Measurements from ENCODE around the gene SCUBE2. TPM values are rescaled to one million over a fixed set of nuclear protein-coding genes. Genes with fewer than 3 reads are reported as not detected.

SCUBE2 gene
- total RNA-seq, 1 donor from 2014 or later = not detected

DNA sequence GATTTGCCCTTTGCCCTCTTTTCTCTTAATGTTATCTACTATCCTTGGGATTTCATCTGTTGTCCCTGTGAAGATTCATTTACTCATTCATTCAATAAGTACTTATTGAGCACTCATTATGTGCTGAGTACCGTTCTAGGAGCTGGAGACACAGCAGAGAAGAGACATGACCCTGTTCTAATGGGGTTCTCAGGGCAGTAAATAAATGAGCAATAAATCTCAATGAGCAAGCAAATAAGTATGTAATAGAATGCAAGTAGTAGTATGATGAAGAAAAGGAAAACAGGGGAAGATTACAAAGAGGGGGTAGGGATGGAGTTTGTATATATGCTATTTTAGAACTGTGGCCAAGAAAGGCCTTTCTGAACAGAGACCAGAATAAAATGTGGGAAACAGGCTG lies 53.4 kb downstream of the SCUBE2 start:
- H3K36me3 Mint-ChIP-seq (ENCODE audit: low read depth) = no peaks in the 10 kb centered on the region
- no peak overlapping the region for H3K27ac Mint-ChIP-seq
- DNase-seq = no peak

DNA sequence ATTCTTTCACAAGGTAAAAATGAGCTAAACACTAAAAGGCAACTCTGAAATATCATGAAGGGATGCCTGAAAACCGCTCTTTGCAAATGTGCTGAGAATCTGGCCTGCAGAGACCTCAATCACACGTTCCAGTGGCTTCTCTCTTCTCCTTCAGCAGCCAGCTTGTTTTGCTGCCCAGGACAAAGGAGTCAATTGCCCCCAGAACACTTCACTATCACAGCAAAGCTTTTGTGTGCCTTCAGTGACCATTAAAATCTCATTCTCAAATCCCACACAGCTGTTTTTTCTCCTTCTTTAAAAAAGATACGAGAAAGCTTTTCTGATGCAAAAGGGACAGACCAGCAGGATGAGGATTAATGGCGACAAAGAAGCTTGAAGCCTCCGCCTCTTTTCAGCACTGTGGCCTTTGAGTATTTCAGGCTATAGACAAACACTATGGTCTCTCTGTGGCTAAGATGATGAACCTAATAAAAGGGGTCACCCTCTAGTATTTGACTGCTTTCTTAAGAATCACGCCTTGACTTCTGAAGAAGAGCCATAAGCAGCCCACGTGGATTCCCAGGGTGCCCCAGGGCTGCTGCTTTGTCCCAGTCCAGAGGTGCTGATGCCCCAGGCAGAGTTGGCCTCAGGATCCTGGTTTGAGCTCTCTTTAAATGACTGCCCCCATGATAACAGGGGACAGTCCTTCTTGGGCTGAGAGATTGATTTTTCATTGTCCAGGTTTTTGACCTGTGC lies 54.2 kb downstream of the SCUBE2 start:
- H3K9me3 Mint-ChIP-seq = no peaks in the 10 kb centered on the region
- no peak overlapping the region for H3K4me3 Mint-ChIP-seq
- H3K27ac Mint-ChIP-seq = no peak overlapping the region
- H3K4me1 Mint-ChIP-seq = no peaks in the 10 kb centered on the region
- peaks cover 18% of the 10 kb centered on the region for H3K27me3 Mint-ChIP-seq
- DNase-seq = no peak
- no peaks in the 10 kb centered on the region for H3K36me3 Mint-ChIP-seq (ENCODE audit: low read depth)
- intact Hi-C loops (cut with micrococcal nuclease) = no loop called here

More for the DNA sequence above, 53.4 kb downstream of the SCUBE2 start:
- no peaks in the 10 kb centered on the region for H3K9me3 Mint-ChIP-seq
- no peaks in the 10 kb centered on the region for H3K4me1 Mint-ChIP-seq
- H3K27me3 Mint-ChIP-seq = peaks cover 17% of the 10 kb centered on the region
- H3K4me3 Mint-ChIP-seq = no peak overlapping the region
- intact Hi-C loops (cut with micrococcal nuclease) = no loop called here

DNA sequence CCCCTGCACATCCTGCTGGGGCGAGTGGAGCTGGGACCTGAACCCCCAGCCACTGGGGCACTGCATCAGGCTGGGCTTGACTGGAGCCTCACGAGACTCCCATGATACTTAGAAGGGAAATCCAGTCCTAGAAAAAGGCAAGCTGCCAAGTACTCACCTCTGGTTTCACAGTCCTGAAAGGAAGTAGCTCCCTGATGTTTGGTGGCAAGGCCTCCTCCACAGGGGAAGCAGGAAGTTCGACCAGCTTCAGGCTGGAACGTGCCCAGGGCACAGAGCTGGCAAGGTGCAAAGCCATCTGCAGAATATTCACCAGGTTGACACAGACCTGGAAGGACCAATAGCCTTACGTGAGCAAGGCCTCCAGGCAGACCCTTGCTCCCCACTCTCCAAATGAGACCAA lies 60.8 kb downstream of the SCUBE2 start:
- H3K27ac Mint-ChIP-seq = no peak overlapping the region
- intact Hi-C loops (cut with micrococcal nuclease) = no loop called here
- peaks cover 10% of the 10 kb centered on the region for H3K27me3 Mint-ChIP-seq
- DNase-seq = no peak
- no peaks in the 10 kb centered on the region for H3K36me3 Mint-ChIP-seq (ENCODE audit: low read depth)
- no peaks in the 10 kb centered on the region for H3K9me3 Mint-ChIP-seq
- no peak overlapping the region for H3K4me3 Mint-ChIP-seq
- no peaks in the 10 kb centered on the region for H3K4me1 Mint-ChIP-seq

DNA sequence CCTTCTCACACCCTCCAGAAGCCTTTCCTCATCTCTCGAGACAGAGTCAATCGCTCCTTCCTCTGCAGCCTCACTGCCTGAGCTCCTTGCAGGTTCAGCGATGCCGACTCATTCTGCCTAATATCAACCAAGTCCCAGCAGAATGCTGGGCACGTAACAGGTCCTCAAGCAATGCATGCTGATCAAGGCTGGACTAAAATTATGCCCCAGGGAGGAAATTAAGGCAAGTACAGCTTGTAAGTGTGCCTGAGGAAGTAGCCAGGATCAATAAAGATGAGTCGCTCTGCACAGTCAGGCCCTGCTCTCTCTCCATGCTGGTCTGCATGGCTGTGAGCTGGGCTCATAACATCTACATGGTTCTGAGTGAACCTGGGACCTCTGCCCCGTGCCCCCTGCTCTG lies 62.0 kb downstream of the SCUBE2 start:
- no peaks in the 10 kb centered on the region for H3K4me1 Mint-ChIP-seq
- peaks cover 11% of the 10 kb centered on the region for H3K27me3 Mint-ChIP-seq
- H3K4me3 Mint-ChIP-seq = no peak overlapping the region
- no peaks in the 10 kb centered on the region for H3K36me3 Mint-ChIP-seq (ENCODE audit: low read depth)
- no peak for DNase-seq
- no peak overlapping the region for H3K27ac Mint-ChIP-seq
- no peaks in the 10 kb centered on the region for H3K9me3 Mint-ChIP-seq
- intact Hi-C loops (cut with micrococcal nuclease) = no loop called here

DNA sequence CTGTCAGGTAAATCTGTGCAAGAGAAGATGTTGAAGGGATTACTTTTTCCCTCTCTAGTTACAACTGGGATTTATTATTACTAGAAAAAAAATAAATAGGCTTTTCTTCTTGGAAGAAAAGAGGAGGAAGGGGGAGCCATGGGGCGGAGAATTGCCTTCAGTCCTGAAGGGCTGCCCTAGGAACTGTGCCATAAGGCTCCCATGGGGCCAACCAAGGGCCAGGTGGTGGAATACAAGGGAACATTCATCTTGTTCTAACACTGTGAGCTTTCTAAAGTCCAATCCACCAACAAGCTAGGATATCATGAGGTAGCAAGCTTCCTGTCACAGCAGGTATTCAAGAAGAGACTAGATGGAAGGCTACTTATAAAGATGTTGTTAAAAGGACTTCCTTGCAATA lies 62.8 kb downstream of the SCUBE2 start:
- Mint-ChIP-seq H3K36me3 (ENCODE audit: low read depth) (no peaks in the 10 kb centered on the region), H3K4me3 (no peak overlapping the region), H3K27me3 (peaks cover 7% of the 10 kb centered on the region), H3K4me1 (no peaks in the 10 kb centered on the region), H3K27ac (no peak overlapping the region), H3K9me3 (no peaks in the 10 kb centered on the region)
- intact Hi-C loops (cut with micrococcal nuclease) = no loop called here
- DNase-seq = no peak

DNA sequence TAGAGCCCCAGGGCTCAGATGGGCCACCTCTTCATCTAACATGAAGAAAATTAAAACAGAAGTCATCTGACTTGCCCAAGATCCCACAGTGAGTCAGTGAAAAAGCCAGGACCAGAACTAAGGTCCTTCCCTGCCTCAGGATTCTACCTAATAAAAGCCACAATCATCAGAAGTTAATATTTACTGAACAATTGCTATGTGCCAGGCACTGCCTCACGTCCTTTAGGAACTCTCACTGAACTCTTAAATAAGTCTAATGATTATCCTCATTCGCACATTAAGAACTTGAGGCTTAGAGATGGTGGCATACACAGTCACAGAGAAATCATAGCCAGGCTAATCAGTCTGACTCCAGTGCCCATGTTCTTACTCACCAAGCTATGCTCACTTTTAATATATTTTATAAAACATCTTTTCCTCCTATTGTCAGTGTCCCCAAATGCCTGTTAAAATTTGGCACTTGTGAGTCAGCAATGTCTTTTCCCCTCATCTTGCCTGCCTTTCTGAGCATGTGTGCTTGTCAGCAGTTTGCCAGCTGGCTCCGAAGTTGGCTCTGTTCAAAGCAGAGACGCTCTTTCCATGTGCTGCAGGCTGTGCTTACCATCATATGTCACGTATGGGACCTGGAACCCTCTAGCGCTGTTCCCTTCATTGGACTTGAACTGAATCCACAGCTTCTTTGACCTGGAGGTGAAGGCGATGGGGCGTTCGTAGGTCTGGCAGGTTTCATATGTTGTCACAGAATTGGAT lies 66.1 kb downstream of the SCUBE2 start:
- Mint-ChIP-seq H3K27me3 (peaks cover 18% of the 10 kb centered on the region), H3K36me3 (ENCODE audit: low read depth) (no peaks in the 10 kb centered on the region)
- DNase-seq = no peak

DNA sequence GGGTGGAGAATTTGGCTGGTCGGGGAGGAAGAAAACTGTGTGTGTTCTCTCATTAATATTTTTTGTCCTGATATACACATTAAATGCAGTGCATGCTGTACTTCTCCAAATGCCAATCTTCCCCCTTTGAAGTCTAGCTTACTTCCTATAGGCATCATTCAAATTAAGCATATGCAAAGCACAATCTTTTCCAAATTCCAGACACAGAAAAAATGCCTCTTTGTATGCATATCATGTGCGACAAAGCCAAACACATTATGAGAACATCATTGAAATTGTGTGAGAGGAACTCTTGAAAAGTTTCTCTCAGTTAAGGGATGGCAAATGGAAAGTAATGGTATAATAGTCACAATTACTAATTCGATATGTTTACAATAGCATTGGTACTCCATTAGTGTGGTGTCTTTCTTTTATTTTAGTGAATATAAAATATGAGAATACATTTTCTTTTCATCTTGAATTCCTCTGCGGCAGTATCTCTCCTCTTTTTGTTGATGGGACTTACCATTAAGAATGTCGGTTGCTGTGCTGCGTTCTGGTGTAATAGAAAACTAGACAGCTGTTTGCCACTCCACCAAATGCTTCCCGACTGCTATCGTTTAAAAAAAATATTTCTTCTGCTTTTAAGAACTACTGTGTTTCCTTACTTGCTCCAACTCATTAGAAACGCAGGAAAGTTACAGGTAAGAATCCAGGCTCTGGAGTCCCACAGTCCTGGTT lies 68.3 kb downstream of the SCUBE2 start:
- no peak overlapping the region for H3K4me3 Mint-ChIP-seq
- H3K27ac Mint-ChIP-seq = no peak overlapping the region
- no peak for DNase-seq
- H3K36me3 Mint-ChIP-seq (ENCODE audit: low read depth) = no peaks in the 10 kb centered on the region
- peaks cover 10% of the 10 kb centered on the region for H3K4me1 Mint-ChIP-seq
- H3K9me3 Mint-ChIP-seq = no peaks in the 10 kb centered on the region
- intact Hi-C loops (cut with micrococcal nuclease) = no loop called here
- H3K27me3 Mint-ChIP-seq = peaks cover 18% of the 10 kb centered on the region

More for the DNA sequence above, 66.1 kb downstream of the SCUBE2 start:
- peaks cover 9% of the 10 kb centered on the region for H3K4me1 Mint-ChIP-seq
- no peak overlapping the region for H3K27ac Mint-ChIP-seq
- H3K9me3 Mint-ChIP-seq = no peaks in the 10 kb centered on the region
- intact Hi-C loops (cut with micrococcal nuclease) = no loop called here
- H3K4me3 Mint-ChIP-seq = no peak overlapping the region

DNA sequence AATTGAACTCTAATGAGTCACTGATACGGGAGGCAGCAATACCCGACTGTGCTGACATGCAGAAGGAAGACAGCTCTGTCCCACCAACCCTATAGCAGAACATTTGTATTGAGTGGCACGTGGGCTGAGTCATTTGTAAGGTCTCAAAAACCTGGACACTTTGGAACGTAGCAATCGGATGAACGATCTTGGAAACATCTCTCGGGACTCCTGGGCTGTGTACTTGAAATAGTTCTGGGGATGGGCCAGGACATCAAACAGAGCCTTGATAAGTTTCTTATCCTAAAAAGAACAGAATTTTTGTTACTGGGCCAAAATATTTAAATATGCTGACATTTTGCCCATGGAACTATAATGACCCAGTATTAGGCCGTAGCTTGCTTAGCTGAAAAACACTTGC lies 70.5 kb downstream of the SCUBE2 start:
- intact Hi-C loops (cut with micrococcal nuclease) = no loop called here
- DNase-seq = no peak
- peaks cover 29% of the 10 kb centered on the region for H3K4me1 Mint-ChIP-seq
- no peak overlapping the region for H3K27ac Mint-ChIP-seq
- H3K36me3 Mint-ChIP-seq (ENCODE audit: low read depth) = no peaks in the 10 kb centered on the region
- no peak overlapping the region for H3K4me3 Mint-ChIP-seq
- no peaks in the 10 kb centered on the region for H3K9me3 Mint-ChIP-seq
- H3K27me3 Mint-ChIP-seq = peaks cover 18% of the 10 kb centered on the region

DNA sequence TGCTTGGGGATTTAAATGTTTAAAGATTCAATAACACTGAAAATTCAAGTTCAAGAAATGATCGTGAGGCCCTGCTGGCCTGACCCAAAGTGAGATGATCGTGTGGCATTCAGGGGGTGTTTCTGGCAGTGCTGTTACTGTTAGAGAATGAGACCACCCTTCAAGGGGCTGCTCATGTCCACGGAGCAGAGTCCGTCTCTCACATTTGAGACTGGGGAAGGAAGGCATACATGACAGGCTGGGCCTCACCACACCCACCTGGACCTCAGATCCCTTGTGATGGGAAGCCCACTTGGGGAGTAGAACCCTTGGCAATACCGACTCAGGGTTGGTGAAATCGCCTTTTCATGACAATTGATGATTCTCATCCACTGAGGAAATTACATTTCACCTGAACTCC lies 71.5 kb downstream of the SCUBE2 start:
- no peak overlapping the region for H3K4me3 Mint-ChIP-seq
- peaks cover 14% of the 10 kb centered on the region for H3K27me3 Mint-ChIP-seq
- no peak overlapping the region for H3K27ac Mint-ChIP-seq
- intact Hi-C loops (cut with micrococcal nuclease) = loop anchor here (5.0 kb wide), 1 partner anchor 42 kb away; no protein-coding TSS in a partner anchor
- H3K4me1 Mint-ChIP-seq = peaks cover 30% of the 10 kb centered on the region
- H3K9me3 Mint-ChIP-seq = no peaks in the 10 kb centered on the region
- H3K36me3 Mint-ChIP-seq (ENCODE audit: low read depth) = no peaks in the 10 kb centered on the region
- no peak for DNase-seq

DNA sequence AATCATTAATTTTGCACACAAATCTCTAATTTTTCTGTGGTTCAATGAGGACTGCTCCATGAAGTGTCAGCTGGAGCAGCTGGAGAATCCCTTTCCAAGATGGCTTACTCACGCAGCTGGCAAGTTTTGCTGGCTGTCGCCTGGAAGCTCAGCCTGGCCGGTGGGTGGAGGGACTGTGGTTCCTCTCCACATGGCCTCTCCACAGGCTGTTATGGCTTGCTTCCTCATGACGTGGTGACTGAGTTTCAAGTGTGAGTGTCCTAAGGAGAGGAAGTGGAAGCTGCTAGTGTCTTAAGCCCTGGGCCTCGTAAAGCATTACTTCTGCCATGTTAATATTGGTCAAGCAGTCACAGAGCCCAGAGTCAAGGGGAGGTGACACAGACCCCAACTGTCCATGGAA lies 73.6 kb downstream of the SCUBE2 start:
- H3K27me3 Mint-ChIP-seq = peaks cover 15% of the 10 kb centered on the region
- intact Hi-C loops (cut with micrococcal nuclease) = loop anchor here (2.0 to 5.0 kb wide), 2 partner anchors 45 to 489 kb away; no protein-coding TSS in a partner anchor
- no peak overlapping the region for H3K4me3 Mint-ChIP-seq
- DNase-seq = no peak
- H3K9me3 Mint-ChIP-seq = no peaks in the 10 kb centered on the region
- peaks cover 30% of the 10 kb centered on the region for H3K4me1 Mint-ChIP-seq
- no peaks in the 10 kb centered on the region for H3K36me3 Mint-ChIP-seq (ENCODE audit: low read depth)
- H3K27ac Mint-ChIP-seq = no peak overlapping the region

DNA sequence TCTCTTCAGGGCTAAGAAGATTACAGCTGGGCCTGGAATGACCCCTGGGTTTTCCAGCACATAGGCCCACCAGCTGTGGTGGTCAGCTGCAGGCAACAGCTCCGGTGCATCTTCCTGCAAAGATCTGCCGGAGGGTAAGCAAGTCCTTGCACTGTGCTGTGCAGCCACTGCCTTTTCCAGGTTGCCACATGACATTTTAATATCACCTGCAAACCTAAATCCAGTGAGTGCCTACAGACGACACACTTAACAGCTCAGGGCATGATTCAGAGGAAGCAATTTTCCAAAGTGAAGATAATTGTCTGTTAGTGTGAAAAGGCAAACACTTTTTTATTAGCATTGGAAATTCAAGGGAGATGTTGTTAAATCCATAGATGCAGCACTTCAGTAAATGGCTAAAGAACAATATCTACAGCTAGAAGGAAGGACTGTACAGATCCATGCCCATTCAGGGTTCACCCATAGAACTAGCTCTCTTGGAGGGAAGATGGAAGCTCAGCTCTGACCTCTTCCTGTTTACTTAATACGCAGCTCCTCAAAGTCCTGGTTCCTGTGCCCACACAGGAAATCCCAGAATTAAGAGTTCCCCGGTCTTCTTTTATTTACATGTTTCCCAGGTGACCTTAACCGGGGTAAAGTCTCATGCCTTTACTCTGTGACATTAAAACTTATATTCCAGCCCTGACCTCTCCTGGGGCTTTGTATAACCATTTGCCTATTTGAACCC lies 74.3 kb downstream of the SCUBE2 start:
- H3K4me3 Mint-ChIP-seq = no peak overlapping the region
- H3K36me3 Mint-ChIP-seq (ENCODE audit: low read depth) = no peaks in the 10 kb centered on the region
- H3K9me3 Mint-ChIP-seq = no peaks in the 10 kb centered on the region
- peak; percentile 60 for DNase-seq
- peaks cover 10% of the 10 kb centered on the region for H3K27me3 Mint-ChIP-seq
- intact Hi-C loops (cut with micrococcal nuclease) = loop anchor here (2.0 to 5.0 kb wide), 2 partner anchors 45 to 490 kb away; no protein-coding TSS in a partner anchor
- H3K4me1 Mint-ChIP-seq = peaks cover 24% of the 10 kb centered on the region
- H3K27ac Mint-ChIP-seq = no peak overlapping the region

DNA sequence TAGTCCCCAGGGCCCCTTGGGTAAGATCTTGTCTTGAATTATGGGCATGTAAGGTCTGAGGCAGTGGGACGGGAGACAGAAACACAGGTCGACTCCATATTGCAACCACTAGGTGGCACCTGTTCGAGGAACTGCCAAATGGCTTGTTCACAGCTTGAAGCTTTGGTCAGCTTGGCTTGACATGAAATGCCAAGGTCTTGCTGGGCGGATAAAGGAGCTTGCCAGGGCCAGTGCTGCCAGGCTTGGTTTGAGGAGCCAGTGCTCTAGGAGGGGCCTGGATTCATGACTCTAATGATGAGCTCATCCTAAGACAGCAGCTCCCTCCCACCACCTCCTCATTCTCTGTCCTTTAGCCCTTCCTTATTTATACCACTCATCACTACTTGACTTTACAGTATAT lies 75.7 kb downstream of the SCUBE2 start:
- intact Hi-C loops (cut with micrococcal nuclease) = loop anchor here (1.0 to 5.0 kb wide), 3 partner anchors 47 to 491 kb away; no protein-coding TSS in a partner anchor
- H3K27me3 Mint-ChIP-seq = peaks cover 17% of the 10 kb centered on the region

DNA sequence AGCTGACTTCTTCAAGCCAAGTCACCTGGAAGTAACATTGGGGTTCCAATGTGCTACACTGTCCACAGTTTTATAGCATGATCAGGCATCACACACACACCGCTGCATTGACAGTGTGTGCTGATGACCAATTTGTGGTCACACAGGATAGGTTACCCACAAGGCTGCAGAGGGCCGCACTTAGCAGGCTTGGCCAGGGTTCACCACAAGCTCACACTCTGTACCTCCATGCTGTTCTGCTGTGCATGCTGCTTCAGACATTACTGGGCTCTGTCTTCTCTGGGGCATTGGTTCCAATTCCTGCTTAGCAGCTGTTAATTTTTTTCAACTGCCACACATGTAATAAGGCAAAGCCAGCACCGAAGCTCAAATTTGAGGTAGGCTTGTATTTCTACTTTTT lies 76.6 kb downstream of the SCUBE2 start:
- Mint-ChIP-seq H3K27ac (no peak overlapping the region), H3K27me3 (peaks cover 24% of the 10 kb centered on the region), H3K4me1 (peaks cover 22% of the 10 kb centered on the region), H3K9me3 (peaks cover 11% of the 10 kb centered on the region), H3K36me3 (ENCODE audit: low read depth) (no peaks in the 10 kb centered on the region), H3K4me3 (no peak overlapping the region)
- intact Hi-C loops (cut with micrococcal nuclease) = loop anchor here (1.0 to 5.0 kb wide), 2 partner anchors 47 to 122 kb away; no protein-coding TSS in a partner anchor
- DNase-seq = no peak

More for the DNA sequence above, 75.7 kb downstream of the SCUBE2 start:
- no peaks in the 10 kb centered on the region for H3K36me3 Mint-ChIP-seq (ENCODE audit: low read depth)
- H3K9me3 Mint-ChIP-seq = peaks cover 4% of the 10 kb centered on the region
- H3K4me1 Mint-ChIP-seq = peaks cover 22% of the 10 kb centered on the region
- DNase-seq = peak; percentile 88
- H3K4me3 Mint-ChIP-seq = no peak overlapping the region
- no peak overlapping the region for H3K27ac Mint-ChIP-seq
